Ovary (tissue), 9 donors: Measurements from ENCODE around the gene EMC8. TPM values are rescaled to one million over a fixed set of nuclear protein-coding genes. Genes with fewer than 3 reads are reported as not detected.

Experiments
- DNase-seq, 5 donors: peaks; one replicate each; pipeline ENCODE4 v3.0.0-alpha.2; 2019 to 2020
- H3K27ac ChIP-seq, 2 donors: fragments of 200-600 bp; one replicate each; pipeline versions ENCODE4 v1.5.1 to v1.8.0; 2019 to 2022
- H3K27me3 ChIP-seq: fragments of 200-600 bp; one replicate; pipeline ENCODE4 v1.8.0; 2022
- H3K36me3 ChIP-seq: fragments of 200-600 bp; sonication (generic); one replicate; pipeline ENCODE4 v1.5.1; 2019
- H3K4me1 ChIP-seq: one replicate; pipeline ENCODE4 v1.8.1; 2013; ENCODE audit warnings: mild to moderate bottlenecking, moderate library complexity; ENCODE audit not compliant: insufficient read depth
- H3K4me3 ChIP-seq: fragments of 200-600 bp; sonication (generic); one replicate; pipeline ENCODE4 v1.5.1; 2017
- H3K9me3 ChIP-seq, 2 donors: fragments of 200-600 bp in 1 of 2; sonication (generic) in 1 of 2; one replicate each; pipeline versions ENCODE4 v1.5.1 to v1.8.1; 2013 to 2019; ENCODE audit warnings: mild to moderate bottlenecking in 1 of 2, moderate library complexity in 1 of 2
- CTCF ChIP-seq, 3 donors: fragments of 450-650 bp in 2 of 3; fragments of 200-600 bp in 1 of 3; IDR thresholded peaks; one replicate each; pipeline versions ENCODE4 v1.5.1 to v1.8.0; 2016 to 2022; ENCODE audit warnings: antibody characterized with exemption in 3 of 3, mild to moderate bottlenecking in 1 of 3
- EP300 ChIP-seq: sonication (generic); formaldehyde crosslinking; IDR thresholded peaks from one replicate; pipeline ENCODE4 v1.6.1; 2017; ENCODE audit warnings: antibody characterized with exemption
- POLR2A ChIP-seq: fragments of 450-650 bp; IDR thresholded peaks from one replicate; pipeline ENCODE4 v1.6.1; 2017; ENCODE audit warnings: antibody characterized with exemption, mild to moderate bottlenecking, moderate library complexity
- WGBS, 3 donors: extraction: QIAGEN DNeasy Blood & Tissue Kit in 1 of 3; methylation state at CpG; one replicate each; pipeline versions ENCODE4 v1.1.5 to v1.1.7; 2013 to 2017; 5-methylcytosine and 5-hydroxymethylcytosine counted together
- intact Hi-C, 4 donors: fragments of 100-400 bp; cut with DNase I; formaldehyde crosslinking; loops; one replicate each; pipeline versions ENCODE4 v1.11.0 to v1.15.1; 2022 to 2023
- polyA plus RNA-seq, 2 donors: library from polyadenylated mRNA; stranded (reverse); fragments of 200-250 nt in 1 of 2; fragments of 350-450 nt in 1 of 2; fragmentation: Illumina TruSeq in 1 of 2; extraction: RNeasy Lipid Tissue Mini Kit (QIAGEN cat#74804) in 1 of 2; gene quantifications; one replicate each; pipeline ENCODE4 v1.2.3, GENCODE V29; 2013 to 2014
- total RNA-seq, 7 donors: library from RNA; depleted of rRNA in 2 of 7; stranded (reverse); fragments of >200 nt in 2 of 7; fragmentation: NEBNext Ultra II Directional in 3 of 7; extraction: Animal tissue kit (Norgen Biotek cat#: 25700) in 3 of 7; gene quantifications; one replicate each; pipeline versions ENCODE4 v1.1.0 to v1.2.4, GENCODE V29; 2016 to 2023
- donor health status: DM: no; HTN: no; CAD: no; lungs with moderate emphysema.
- donor health status: DM: no; HTN: no; CAD: no.
- donor health status: Bipolar disorder and iron deficiency.
- donor health status: DM: yes; HTN: yes; CAD: no.
- donor health status: DM: no; HTN: no; CAD: no.
- donor health status: DM: yes; HTN: yes; CAD: no.

Gene EMC8
- total and polyA plus RNA-seq, 9 donors: 9.4 to 32.5 (median 20.2) TPM

DNA sequence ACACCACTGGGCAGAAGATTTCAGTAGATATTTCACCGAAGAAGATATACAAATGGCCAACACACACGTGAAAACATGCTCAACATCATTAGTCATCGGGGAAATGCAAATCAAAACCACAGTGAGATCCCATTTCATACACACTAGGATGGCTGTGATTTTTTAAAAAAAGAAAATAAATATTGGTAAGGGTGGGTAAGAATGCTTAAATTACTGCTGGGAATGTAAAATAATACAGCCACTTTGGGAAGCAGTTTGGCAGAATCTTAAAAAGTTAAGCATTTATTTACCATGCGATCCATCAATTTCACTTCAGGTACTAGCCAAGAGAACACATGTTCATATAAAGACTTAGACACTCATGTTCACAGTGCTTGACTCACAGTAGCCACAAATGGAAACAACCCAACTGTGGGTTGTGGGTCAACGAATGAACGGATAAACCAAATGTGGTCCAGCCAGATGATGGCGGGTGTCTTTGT is 42.0 kb downstream of the EMC8 start:
- H3K4me3 ChIP-seq: no peak overlapping the region
- 63 to 75% (median 67%) methylated on average over 7 of the region's 7 CpGs for WGBS, 3 donors
- no peaks in the 10 kb centered on the region for H3K4me1 ChIP-seq
- intact Hi-C loops: no loop called here
- no peak for DNase-seq
- H3K9me3 ChIP-seq: no peaks in the 10 kb centered on the region
- TF ChIP-seq EP300 (no peak), CTCF (IDR thresholded peaks at IDR 0.05) (no peak), POLR2A (no peak)
- no peaks in the 10 kb centered on the region for H3K36me3 ChIP-seq
- no peak overlapping the region for H3K27ac ChIP-seq
- H3K27me3 ChIP-seq: no peaks in the 10 kb centered on the region

DNA sequence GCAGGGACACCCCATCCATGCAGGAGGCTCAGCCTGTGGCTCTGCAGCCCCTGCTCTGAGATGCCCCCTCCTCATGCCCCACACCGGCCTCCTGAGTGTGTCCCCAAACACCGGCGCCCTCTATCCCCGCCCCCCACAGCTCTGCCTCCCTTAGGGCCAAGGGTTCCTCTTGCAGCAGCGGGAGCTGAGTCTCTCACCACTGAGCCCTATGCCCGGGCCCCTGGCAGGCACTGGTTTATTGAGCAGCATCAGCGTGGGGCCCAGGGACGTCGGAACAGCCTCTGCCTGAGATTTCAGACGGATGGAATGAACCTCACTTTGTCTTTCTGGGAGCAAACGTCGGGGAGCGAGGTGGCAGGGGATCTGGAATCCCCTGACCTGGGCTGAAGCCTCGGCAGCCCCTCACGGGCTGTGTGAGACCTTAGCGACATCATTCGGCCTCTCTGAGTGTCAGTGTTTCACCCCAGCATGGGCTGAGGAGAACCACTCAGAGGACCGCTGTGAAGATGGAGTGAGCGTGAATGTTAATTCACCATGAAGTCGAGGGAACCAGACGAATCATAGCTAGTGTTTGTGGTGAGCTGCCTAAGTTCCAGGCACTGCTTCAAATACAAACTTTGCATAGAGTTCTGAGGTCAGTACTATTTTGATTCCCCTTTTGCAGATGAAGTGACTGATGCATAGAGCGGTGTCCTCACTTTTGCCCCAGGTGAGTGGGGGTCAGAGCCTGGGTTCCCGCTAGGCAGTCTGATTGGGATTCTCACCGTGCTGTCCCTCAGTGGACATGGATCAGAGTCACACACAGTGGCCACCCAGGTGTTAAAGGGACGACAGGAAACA is 43.2 kb downstream of the EMC8 start:
- TF ChIP-seq POLR2A: no peak
- TF ChIP-seq EP300: no peak
- TF ChIP-seq CTCF (IDR thresholded peaks at IDR 0.05): no peak
- no peak overlapping the region for H3K27ac ChIP-seq

GRCh38 chr16:85754413-85754812 is 44.9 kb downstream of the EMC8 start:
- Histone ChIP-seq H3K9me3 (no peaks in the 10 kb centered on the region), H3K4me3 (no peak overlapping the region), H3K36me3 (no peaks in the 10 kb centered on the region), H3K27me3 (no peaks in the 10 kb centered on the region), H3K4me1 (peaks cover 5% of the 10 kb centered on the region), H3K27ac (no peak overlapping the region)
- no peak for DNase-seq
- WGBS, 3 donors: 68 to 84% (median 74%) methylated on average over 7 of the region's 7 CpGs
- intact Hi-C loops: no loop called here
- no peak for TF ChIP-seq EP300
- no peak for TF ChIP-seq CTCF (IDR thresholded peaks at IDR 0.05)
- TF ChIP-seq POLR2A: no peak

More for the DNA sequence above, 43.2 kb downstream of the EMC8 start:
- Histone ChIP-seq H3K9me3 (no peaks in the 10 kb centered on the region), H3K4me3 (no peak overlapping the region), H3K27me3 (no peaks in the 10 kb centered on the region), H3K36me3 (no peaks in the 10 kb centered on the region), H3K4me1 (no peaks in the 10 kb centered on the region)
- no peak for DNase-seq
- intact Hi-C loops: no loop called here
- WGBS, 3 donors: 66 to 70% (median 67%) methylated on average over 25 of the region's 25 CpGs

DNA sequence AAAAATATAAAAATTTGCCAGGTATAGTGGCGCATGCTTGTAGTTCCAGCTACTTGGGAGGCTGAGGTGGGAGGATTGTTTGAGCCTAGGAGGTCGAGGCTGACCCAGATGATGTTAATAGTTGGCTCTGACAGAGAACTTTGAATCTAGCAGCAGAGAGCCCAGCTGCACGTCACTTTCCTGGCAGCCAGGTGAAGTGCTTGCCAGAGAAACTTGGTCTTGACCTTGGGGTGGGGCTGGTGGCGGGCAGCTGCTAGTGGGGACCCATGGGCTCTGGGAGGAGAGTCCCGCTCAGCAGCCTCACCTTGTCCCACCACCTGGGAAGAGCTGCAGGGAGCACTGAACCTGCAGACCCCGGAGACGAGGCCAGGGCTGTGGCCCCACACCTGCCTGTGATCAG is 45.4 kb downstream of the EMC8 start:
- Histone ChIP-seq H3K36me3 (no peaks in the 10 kb centered on the region), H3K4me1 (peaks cover 5% of the 10 kb centered on the region), H3K9me3 (no peaks in the 10 kb centered on the region), H3K27ac (no peak overlapping the region), H3K27me3 (no peaks in the 10 kb centered on the region), H3K4me3 (no peak overlapping the region)
- intact Hi-C loops: no loop called here
- no peak for DNase-seq
- 72 to 83% (median 76%) methylated on average over 7 of the region's 7 CpGs for WGBS, 3 donors
- TF ChIP-seq EP300: no peak
- no peak for TF ChIP-seq CTCF (IDR thresholded peaks at IDR 0.05)
- no peak for TF ChIP-seq POLR2A
